K562 (cell line): Measurements from ENCODE around the gene DCAF4. TPM values are rescaled to one million over a fixed set of nuclear protein-coding genes. Genes with fewer than 3 reads are reported as not detected.

Experiments used
- ATAC-seq: fragments of 200-7000 bp; cut with Tn5 transposase; 3 replicates; pipeline ENCODE4 v1.9.1; 2020; ENCODE audit warnings: moderate library complexity
- BruUV-seq: library from RNA; stranded (reverse); fragments of 400-500 nt; replicated peaks from 2 replicates; lab custom pipeline; 2021; lab: Mats Ljungman, UMichigan
- CTCF ChIA-PET: fragments of 300-600 bp; formaldehyde crosslinking; extraction: SDS; loops from one replicate; lab custom pipeline; 2021; ENCODE audit warnings: low intra/inter-chr PET ratio; lab: Yijun Ruan, JAX
- POLR2A ChIA-PET: fragments of 300-600, 350-650 bp; sonication (Branson Sonifier 250); formaldehyde crosslinking; extraction: SDS; loops from one replicate; lab custom pipeline; 2021; ENCODE audit warnings: antibody characterized with exemption, inconsistent platforms; lab: Yijun Ruan, JAX
- DNase-seq, 4 experiments: peaks; one replicate each; pipeline versions ENCODE4 v3.0.0 to v3.0.0-alpha.2; 2011 to 2018; ENCODE audit warnings: low spot score in 3 of 4, mixed read lengths in 3 of 4; ENCODE audit errors: extremely low read depth in 1 of 4
- FAIRE-seq: peaks from 2 replicates; lab custom pipeline; 2011; peaks lifted over from hg19 to GRCh38; lab: Jason Lieb, UNC
- H2AFZ ChIP-seq: 2 replicates; pipeline ENCODE4 v1.6.0; 2011; ENCODE audit warnings: low read depth, low read length, control low read depth, inconsistent platforms
- H3K27ac ChIP-seq: fragments of 200-600 bp; 3 replicates; pipeline ENCODE4 v1.8.0; 2011; ENCODE audit warnings: low read depth, mild to moderate bottlenecking, control low read depth, inconsistent platforms, low read length, moderate library complexity, mixed read lengths; ENCODE audit errors: extremely low read depth
- H3K27me3 ChIP-seq, 2 experiments: fragments of 300-600 bp in 1 of 2; 2 replicates in 1 of 2; 3 replicates in 1 of 2; pipeline versions ENCODE4 v1.6.0 to v1.8.0; 2011; ENCODE audit warnings: inconsistent platforms in 2 of 2, low read length in 2 of 2, mild to moderate bottlenecking in 1 of 2, mixed read lengths in 1 of 2, moderate library complexity in 1 of 2; ENCODE audit not compliant: control insufficient read depth in 2 of 2, insufficient read depth in 2 of 2
- H3K36me3 ChIP-seq: fragments of 300-600 bp; 3 replicates; pipeline ENCODE4 v1.8.0; 2011; ENCODE audit warnings: mild to moderate bottlenecking, low read length, inconsistent platforms; ENCODE audit not compliant: control insufficient read depth, insufficient read depth
- H3K4me1 ChIP-seq, 2 experiments: fragments of 200-600 bp in 1 of 2; replicated peaks in 1 of 2; 2 replicates in 1 of 2; 3 replicates in 1 of 2; pipeline versions ENCODE4 v1.5.1 to v1.8.0; 2011; ENCODE audit warnings: inconsistent platforms in 2 of 2, low read length in 2 of 2, mild to moderate bottlenecking in 1 of 2, mixed read lengths in 1 of 2, moderate library complexity in 1 of 2; ENCODE audit not compliant: control insufficient read depth in 2 of 2, insufficient read depth in 2 of 2
- H3K4me2 ChIP-seq: 2 replicates; pipeline ENCODE4 v1.6.1; 2011; ENCODE audit warnings: low read length, control low read depth, inconsistent platforms, mixed read lengths; ENCODE audit not compliant: insufficient read depth
- H3K4me3 ChIP-seq: fragments of 200-600 bp; sonication (generic), shearing (Covaris generic); 2 replicates; pipeline ENCODE4 v1.5.1; 2016; ENCODE audit warnings: control low read depth, inconsistent platforms
- H3K79me2 ChIP-seq: fragments of 200-600 bp; 3 replicates; pipeline ENCODE4 v1.8.0; 2011; ENCODE audit warnings: low read length, inconsistent platforms; ENCODE audit not compliant: control insufficient read depth, insufficient read depth
- H3K9ac ChIP-seq, 2 experiments: 2 replicates each; pipeline versions ENCODE4 v1.6.0 to v1.6.1; 2011; ENCODE audit warnings: low read depth in 2 of 2, low read length in 2 of 2, control low read depth in 1 of 2, inconsistent platforms in 1 of 2, mild to moderate bottlenecking in 1 of 2, mixed read lengths in 1 of 2; ENCODE audit not compliant: insufficient read depth in 1 of 2
- H3K9me1 ChIP-seq: one replicate; pipeline ENCODE4 v1.6.0; 2011; ENCODE audit warnings: inconsistent platforms, mild to moderate bottlenecking, low read length, moderate library complexity; ENCODE audit not compliant: control insufficient read depth, insufficient read depth
- H3K9me3 ChIP-seq: replicated peaks from 2 replicates; pipeline ENCODE4 v1.5.1; 2011; ENCODE audit warnings: low read depth, low read length, inconsistent platforms; ENCODE audit not compliant: control insufficient read depth, insufficient read depth
- H4K20me1 ChIP-seq: replicated peaks from 2 replicates; pipeline ENCODE4 v1.6.1; 2011; ENCODE audit warnings: low read length, inconsistent platforms, mixed read lengths; ENCODE audit not compliant: control insufficient read depth, insufficient read depth
- ATF6 ChIP-seq: sonication (generic); formaldehyde crosslinking; IDR thresholded peaks from 2 replicates; pipeline ENCODE4 v1.4.0; 2020; ENCODE audit warnings: mild to moderate bottlenecking, missing genetic modification reagents
- E2F3 ChIP-seq: fragments of 250-450 bp; sonication (Bioruptor Pico); IDR thresholded peaks from 2 replicates; pipeline ENCODE4 v1.4.0; 2020; ENCODE audit warnings: mild to moderate bottlenecking
- FIP1L1 ChIP-seq: fragments of 200-400 bp; formaldehyde crosslinking; IDR thresholded peaks from 2 replicates; pipeline ENCODE4 v1.6.1; 2018; ENCODE audit warnings: mild to moderate bottlenecking, low read depth, low read length; ENCODE audit not compliant: poor library complexity, severe bottlenecking
- ZBTB9 ChIP-seq: fragments of 450-650 bp; formaldehyde crosslinking; IDR thresholded peaks from 2 replicates; pipeline ENCODE4 v1.4.0; 2020; ENCODE audit warnings: mild to moderate bottlenecking, moderate library complexity
- ZNF431 ChIP-seq: sonication (generic); formaldehyde crosslinking; IDR thresholded peaks from 2 replicates; pipeline ENCODE4 v1.8.0; 2022; ENCODE audit warnings: mild to moderate bottlenecking, missing genetic modification reagents
- WGBS: fragments of 100-300 bp; shearing (Covaris generic); methylation state at CpG from one replicate; pipeline ENCODE4 v1.1.6; 2016; ENCODE audit warnings: low coverage, mixed read lengths; ENCODE audit not compliant: insufficient coverage; ENCODE audit errors: missing lambda C conversion rate; 5-methylcytosine and 5-hydroxymethylcytosine counted together
- in situ Hi-C: fragments of 300-500 bp; cut with MboI; formaldehyde crosslinking; loops from 4 replicates; pipeline ENCODE4 v1.15.0; 2018; ENCODE audit warnings: inconsistent platforms, mixed read lengths
- intact Hi-C: fragments of 100-400 bp; cut with micrococcal nuclease; formaldehyde crosslinking; loops from 2 replicates; pipeline ENCODE4 v1.14.2; 2022
- polyA plus RNA-seq, 8 experiments: library from polyadenylated mRNA; depleted of rRNA in 4 of 8; stranded (reverse) in 5 of 8; unstranded in 3 of 8; fragments of >200 nt; fragmentation: Nextera tagmentation in 2 of 8; fragmentation: Illumina TruSeq in 1 of 8; extraction: Ambion mirVana in 2 of 8; extraction: Trizol in 1 of 8; gene quantifications; 2 replicates each; pipeline versions ENCODE4 v1.2.1 to v1.2.3, GENCODE V29; 2011 to 2014; ENCODE audit warnings: inconsistent platforms in 1 of 8, missing spikeins in 1 of 8
- total RNA-seq, 7 experiments: library from RNA; depleted of rRNA in 6 of 7; stranded (reverse); fragments of >200 nt in 6 of 7; fragmentation: Illumina TruSeq in 2 of 7; extraction: Trizol in 2 of 7; gene quantifications; 2 replicates each; pipeline versions ENCODE4 v1.2.1 to v1.2.3, GENCODE V29; 2011 to 2021; ENCODE audit warnings: low replicate concordance in 1 of 7

DCAF4 gene
- total and polyA plus RNA-seq, 9 of the 15 experiments (the other 6 are each of a cell fraction or from before 2014, with no cell fraction given), result 2.7 to 49.2 (median 22.9) TPM

- ATAC-seq (no peak), FAIRE-seq (no peak), DNase-seq (no peak)
- no TSS peak for BruUV-seq
- Histone ChIP-seq H3K36me3 (no peaks in the 10 kb centered on the region), H4K20me1 (no peaks in the 10 kb centered on the region), H3K9me3 (no peaks in the 10 kb centered on the region), H3K4me3 (no peak overlapping the region), H3K9ac (no peak overlapping the region), H2AFZ (no peak overlapping the region), H3K27ac (no peak overlapping the region), H3K27me3 (no peaks in the 10 kb centered on the region), H3K9me1 (no peaks in the 10 kb centered on the region), H3K4me2 (no peak overlapping the region), H3K4me1 (peaks cover 5 to 20% of the 10 kb centered on the region in 2 experiments), H3K79me2 (no peaks in the 10 kb centered on the region)
- TF ChIP-seq ZBTB9 (no peak), ZNF431 (CRISPR knock-in tag) (no peak), ATF6 (no peak), E2F3 (CRISPR knock-in tag) (no peak), FIP1L1 (no peak)
- in situ Hi-C loops (no loop called here), intact Hi-C loops (loop anchor here (2.0 to 10.0 kb wide), 2 partner anchors 81 to 169 kb away; no protein-coding TSS in a partner anchor)
- 0% methylated on average over 1 of the region's 1 CpG for WGBS
- POLR2A ChIA-PET, result interaction anchor here (2.2 kb wide), 1 partner anchor 9 kb away, joined by 9 read pairs; the partner anchor contains the start of gene DPF3
- CTCF ChIA-PET, result interaction anchor here (0.9 to 2.1 kb wide), 2 partner anchors 80 to 390 kb away, joined by 3 to 10 read pairs; no protein-coding TSS in a partner anchor
These were observed 22.5 kb upstream of the DCAF4 start for GRCh38 chr14:72903716-72904115.
